Right forelimb (tissue), 1 donor: Measurements from ENCODE around the gene HSFY1.
"Not testable (repeated sequence)": the region's sequence is repeated elsewhere in the genome, so short reads cannot be mapped to it uniquely, and the experiment has no call there.

Source experiments
- DNase-seq: peaks from one replicate; pipeline ENCODE4 v3.0.0-alpha.2; 2018

Gene HSFY1, protein sequence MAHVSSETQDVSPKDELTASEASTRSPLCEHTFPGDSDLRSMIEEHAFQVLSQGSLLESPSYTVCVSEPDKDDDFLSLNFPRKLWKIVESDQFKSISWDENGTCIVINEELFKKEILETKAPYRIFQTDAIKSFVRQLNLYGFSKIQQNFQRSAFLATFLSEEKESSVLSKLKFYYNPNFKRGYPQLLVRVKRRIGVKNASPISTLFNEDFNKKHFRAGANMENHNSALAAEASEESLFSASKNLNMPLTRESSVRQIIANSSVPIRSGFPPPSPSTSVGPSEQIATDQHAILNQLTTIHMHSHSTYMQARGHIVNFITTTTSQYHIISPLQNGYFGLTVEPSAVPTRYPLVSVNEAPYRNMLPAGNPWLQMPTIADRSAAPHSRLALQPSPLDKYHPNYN

DNA sequence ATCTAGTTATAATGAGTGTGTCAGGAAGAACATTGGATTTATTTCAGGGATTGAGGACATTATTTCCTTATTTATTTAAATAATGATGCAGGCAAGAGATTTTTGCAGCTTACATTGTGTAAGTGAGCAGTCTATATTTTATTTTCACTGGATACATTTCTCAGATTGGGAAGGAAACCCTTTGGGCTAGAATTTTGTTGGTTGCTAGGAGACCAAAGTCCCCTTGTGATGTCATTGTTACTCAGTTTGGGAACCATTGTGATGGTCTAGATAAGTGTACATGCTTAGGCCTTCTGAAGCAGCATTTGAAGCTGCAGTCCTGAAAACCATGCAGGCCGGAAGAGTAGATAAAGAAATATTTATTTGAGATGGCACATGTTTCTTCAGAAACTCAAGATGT lies at the start of gene HSFY1:
HSFY1 (plus strand) TSS at position 301 of the 400 bp plus-strand sequence; CDS start at position 369, 68 bp downstream.
- DNase-seq, result not testable (repeated sequence)

GRCh38 chrY:18504266-18504665 lies 42.3 kb upstream of the HSFY1 start:
- not testable (repeated sequence) for DNase-seq

DNA sequence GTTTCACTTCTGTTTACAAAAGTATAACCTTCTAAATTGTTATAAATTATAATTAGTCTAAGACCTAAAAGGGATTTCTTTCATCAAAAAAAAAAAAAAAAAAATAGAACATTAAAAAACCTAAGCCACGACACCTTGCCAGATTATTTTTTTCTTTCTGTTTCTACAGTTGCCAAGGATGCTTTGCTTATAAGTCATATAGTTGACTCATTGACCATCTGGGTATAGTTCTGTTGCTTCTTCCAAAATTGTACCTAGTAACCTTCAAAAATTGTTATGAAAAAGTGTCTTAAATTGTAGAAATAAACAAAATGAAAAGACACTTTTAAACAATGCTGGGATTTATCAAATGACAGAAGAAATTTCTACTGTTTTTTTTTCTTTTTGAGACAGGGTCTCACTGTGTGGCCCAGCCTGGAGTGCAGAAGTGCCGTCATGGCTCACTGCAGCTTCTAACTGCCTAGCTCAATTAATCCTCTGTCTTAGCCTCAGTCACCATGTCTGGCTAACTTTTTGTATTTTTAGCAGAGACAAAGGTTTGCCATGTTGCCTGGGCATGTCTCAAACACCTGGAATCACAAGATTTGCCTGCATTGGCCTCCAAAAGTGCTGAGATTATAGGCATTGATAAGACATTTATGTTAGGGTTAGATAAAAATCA lies 15.4 kb upstream of the HSFY1 start:
- not testable (repeated sequence) for DNase-seq

DNA sequence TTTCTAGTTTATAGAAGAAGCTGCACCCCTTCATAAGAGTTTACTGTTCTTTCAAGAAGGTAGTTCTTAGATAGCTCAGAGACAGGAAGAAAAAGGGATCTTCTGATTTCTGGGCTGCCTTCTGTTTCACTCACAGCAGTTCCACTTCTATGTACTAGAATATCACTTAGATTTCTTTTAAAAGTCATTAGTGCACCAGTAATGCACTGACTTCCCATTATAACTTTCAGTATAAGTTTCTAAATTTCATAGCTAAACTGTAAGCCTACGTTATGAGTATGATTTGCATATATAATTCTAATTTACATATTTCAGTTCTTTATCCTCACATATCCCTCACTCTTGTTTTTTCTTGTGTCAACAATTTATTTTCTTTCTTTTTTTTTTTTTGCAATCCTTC lies 7.6 kb upstream of the HSFY1 start:
- DNase-seq, result not testable (repeated sequence)

- not testable (repeated sequence) for DNase-seq
Measured at GRCh38 chrY:18553132-18553531, 6.6 kb downstream of the HSFY1 start.

GRCh38 chrY:18565915-18566314 lies 19.4 kb downstream of the HSFY1 start:
- not testable (repeated sequence) for DNase-seq
